HG02642 (cell line): ENCODE measurements around the gene OSTC.
"Not testable (repeated sequence)": the region's sequence is repeated elsewhere in the genome, so short reads cannot be mapped to it uniquely, and the experiment has no call there.

Experiments
- ATAC-seq: cut with Tn5 transposase; IDR thresholded peaks from one replicate; pipeline ENCODE4 v1.9.1; 2021; ENCODE audit warnings: mild to moderate bottlenecking; ENCODE audit not compliant: unreplicated experiment, poor library complexity

The OSTC gene

GRCh38 chr4:108709722-108710121, 59.3 kb downstream of the OSTC start:
- no peak for ATAC-seq

GRCh38 chr4:108710578-108710977, 60.2 kb downstream of the OSTC start:
- ATAC-seq: not testable (repeated sequence)

- no peak for ATAC-seq
Measured at GRCh38 chr4:108714880-108715279, 64.5 kb downstream of the OSTC start.

- ATAC-seq: no peak
Measured at GRCh38 chr4:108716340-108716739, 65.9 kb downstream of the OSTC start.

- no peak for ATAC-seq
Measured at GRCh38 chr4:108717386-108717785, 67.0 kb downstream of the OSTC start.
